GM21529 (cell line): ENCODE data around the gene KRTAP1-1.
"Not testable (repeated sequence)": the region's sequence is repeated elsewhere in the genome, so short reads cannot be mapped to it uniquely, and the experiment has no call there.

ENCODE experiments used
- ATAC-seq: cut with Tn5 transposase; IDR thresholded peaks from one replicate; pipeline ENCODE4 v1.9.1; 2021; ENCODE audit not compliant: unreplicated experiment

Gene KRTAP1-1

GRCh38 chr17:41040783-41041571 is at the start of gene KRTAP1-1:
Gene KRTAP1-1 (minus strand): TSS chr17:41041450. CDS start chr17:41041397, 53 bp downstream.
- ATAC-seq: not testable (repeated sequence)

GRCh38 chr17:41088760-41089352 is 47.6 kb upstream of the KRTAP1-1 start:
- ATAC-seq: not testable (repeated sequence)

- ATAC-seq: not testable (repeated sequence)
Observed at GRCh38 chr17:41084100-41084856, 43.0 kb upstream of the KRTAP1-1 start, which contains the start of gene KRTAP4-7. Gene KRTAP4-7 (plus strand): TSS chr17:41084150. CDS start chr17:41084207, 57 bp downstream.

- ATAC-seq: not testable (repeated sequence)
Observed at GRCh38 chr17:41083427-41083826, 42.2 kb upstream of the KRTAP1-1 start.

GRCh38 chr17:41082626-41083025 is 41.4 kb upstream of the KRTAP1-1 start:
- no peak for ATAC-seq

GRCh38 chr17:41076788-41077187 is 35.5 kb upstream of the KRTAP1-1 start:
- ATAC-seq: no peak

- ATAC-seq: no peak
Observed at GRCh38 chr17:41073676-41074075, 32.4 kb upstream of the KRTAP1-1 start.

GRCh38 chr17:41071606-41072360 is 30.5 kb upstream of the KRTAP1-1 start:
- no peak for ATAC-seq

- ATAC-seq: no peak
Observed at GRCh38 chr17:41069031-41069430, 27.8 kb upstream of the KRTAP1-1 start.

- no peak for ATAC-seq
Observed at GRCh38 chr17:41067281-41067680, 26.0 kb upstream of the KRTAP1-1 start.

- no peak for ATAC-seq
Observed at GRCh38 chr17:41065829-41066624, 24.8 kb upstream of the KRTAP1-1 start, which contains the start of gene KRTAP2-4. Gene KRTAP2-4 (minus strand): TSS chr17:41065879. CDS start chr17:41065845, 34 bp downstream.

- not testable (repeated sequence) for ATAC-seq
Observed at GRCh38 chr17:41065016-41065689, 23.9 kb upstream of the KRTAP1-1 start.

GRCh38 chr17:41064301-41064700 is 23.1 kb upstream of the KRTAP1-1 start:
- no peak for ATAC-seq

GRCh38 chr17:41063449-41063848 is 22.2 kb upstream of the KRTAP1-1 start:
- no peak for ATAC-seq

GRCh38 chr17:41061964-41062363 is 20.7 kb upstream of the KRTAP1-1 start:
- no peak for ATAC-seq

GRCh38 chr17:41060052-41060604 is 18.9 kb upstream of the KRTAP1-1 start, which contains the start of gene KRTAP2-3:
Gene KRTAP2-3 (minus strand): TSS chr17:41060114. CDS start chr17:41060050, 64 bp downstream.
- no peak for ATAC-seq

- ATAC-seq: not testable (repeated sequence)
Observed at GRCh38 chr17:41059276-41060051, 18.2 kb upstream of the KRTAP1-1 start.

GRCh38 chr17:41058741-41059140 is 17.5 kb upstream of the KRTAP1-1 start:
- ATAC-seq: no peak
